PFSK-1 (cell line): Measurements from ENCODE around the gene PLK4.

Experiments used
- FOXP2 ChIP-seq: optimal IDR thresholded peaks from 2 replicates; pipeline ENCODE3; 2011; ENCODE audit warnings: borderline replicate concordance, control low read depth, inconsistent platforms; ENCODE audit not compliant: insufficient read depth; ENCODE audit errors: extremely low read length, extremely low read depth
- POLR2AphosphoS5 ChIP-seq: IDR thresholded peaks from 2 replicates; pipeline ENCODE4 v1.6.1; 2012; ENCODE audit warnings: low read depth, mild to moderate bottlenecking, control low read depth, low read length, moderate library complexity
- REST ChIP-seq, 2 experiments: IDR thresholded peaks; 2 replicates each; pipeline versions ENCODE4 v1.6.1 to v1.8.0; 2011 to 2012; ENCODE audit warnings: low read depth in 2 of 2, low read length in 2 of 2, control low read depth in 1 of 2, inconsistent platforms in 1 of 2, mild to moderate bottlenecking in 1 of 2, moderate library complexity in 1 of 2; ENCODE audit not compliant: insufficient read depth in 1 of 2
- SIN3A ChIP-seq: IDR thresholded peaks from 2 replicates; pipeline ENCODE4 v1.6.1; 2012; ENCODE audit warnings: mild to moderate bottlenecking, low read length, moderate library complexity, borderline replicate concordance; ENCODE audit not compliant: insufficient read depth
- TAF1 ChIP-seq: IDR thresholded peaks from 2 replicates; pipeline ENCODE4 v1.6.1; 2012; ENCODE audit warnings: low read length, control low read depth, borderline replicate concordance; ENCODE audit not compliant: insufficient read depth

GRCh38 chr4:127870688-127871087 is 10.0 kb upstream of the PLK4 start:
- TF ChIP-seq POLR2AphosphoS5 (no peak), REST (IDR thresholded peaks at IDR 0.05; ENCODE audit: insufficient read depth in 1 of 2, low read depth in 2 of 2, low read length in 2 of 2) (0 out of 4 replicates have a peak, but pooled peaks of 1 of the 2 experiments have one; percentile 22), TAF1 (no peak), SIN3A (no peak), FOXP2 (no peak)
